SK-N-MC (cell line): ENCODE measurements around the gene MLYCD.

Experiments
- EZH2 ChIP-seq: fragments of 200-600 bp; sonication (generic); IDR thresholded peaks from one replicate; pipeline ENCODE4 v1.6.1; 2017; ENCODE audit warnings: antibody characterized with exemption
- POLR2AphosphoS5 ChIP-seq: IDR thresholded peaks from 2 replicates; pipeline ENCODE4 v1.6.1; 2012; ENCODE audit warnings: mild to moderate bottlenecking, low read depth, low read length, borderline replicate concordance

DNA sequence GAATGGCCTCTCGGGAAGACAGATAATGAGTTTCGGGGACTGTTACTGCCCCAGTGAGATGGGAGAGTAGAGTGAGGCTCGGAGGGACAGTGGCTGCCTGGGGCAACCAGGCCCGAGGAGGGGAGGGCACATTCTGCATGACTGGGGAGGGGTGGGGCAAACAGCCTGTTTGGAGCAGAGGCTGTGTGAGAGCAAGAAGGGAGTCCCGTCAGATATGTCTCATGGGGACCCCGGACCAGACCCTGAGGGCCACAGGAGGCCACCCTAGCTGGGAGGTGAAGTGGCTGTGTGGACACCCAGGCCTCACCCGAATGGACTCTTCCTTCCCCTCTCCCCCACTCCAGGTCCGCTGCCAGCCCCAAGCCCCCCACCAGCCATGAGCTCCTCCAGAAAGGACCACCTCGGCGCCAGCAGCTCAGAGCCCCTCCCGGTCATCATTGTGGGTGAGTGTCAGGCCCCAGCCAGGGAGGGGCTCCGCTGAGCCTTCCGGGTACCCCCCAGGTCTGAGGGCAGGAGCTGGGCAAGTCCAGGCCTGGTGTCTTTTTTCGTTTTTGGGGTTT lies 58.5 kb downstream of the MLYCD start:
- TF ChIP-seq POLR2AphosphoS5 (no peak), EZH2 (no peak)
